ENCODE measurements around the gene RAB3C.

RAB3C gene

DNA sequence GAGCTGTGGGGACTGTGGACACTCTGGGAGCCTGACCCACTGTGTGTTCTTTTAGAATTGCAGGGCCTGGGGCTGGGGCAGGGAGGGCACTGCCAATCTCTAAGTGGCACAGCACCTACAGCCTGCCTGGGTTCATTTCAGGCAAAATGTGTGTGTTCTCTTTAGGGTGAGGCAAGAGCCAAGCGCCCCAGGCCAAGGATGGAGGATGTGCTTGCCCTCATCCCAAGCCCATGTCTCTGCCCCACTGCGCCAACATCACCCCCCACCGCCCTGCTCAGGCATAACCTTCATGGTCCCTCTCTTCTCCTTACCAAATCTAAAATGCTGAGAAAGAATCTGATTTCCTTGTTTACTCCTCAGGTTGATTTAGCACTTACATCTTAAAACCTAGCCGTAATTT, 304.4 kb downstream of the RAB3C start:
- no peak for TF ChIP-seq CTCF (IDR thresholded peaks at IDR 0.05)

- TF ChIP-seq CTCF (IDR thresholded peaks at IDR 0.05) = no peak
These were observed 305.0 kb downstream of the RAB3C start for GRCh38 chr5:58887721-58888409.

DNA sequence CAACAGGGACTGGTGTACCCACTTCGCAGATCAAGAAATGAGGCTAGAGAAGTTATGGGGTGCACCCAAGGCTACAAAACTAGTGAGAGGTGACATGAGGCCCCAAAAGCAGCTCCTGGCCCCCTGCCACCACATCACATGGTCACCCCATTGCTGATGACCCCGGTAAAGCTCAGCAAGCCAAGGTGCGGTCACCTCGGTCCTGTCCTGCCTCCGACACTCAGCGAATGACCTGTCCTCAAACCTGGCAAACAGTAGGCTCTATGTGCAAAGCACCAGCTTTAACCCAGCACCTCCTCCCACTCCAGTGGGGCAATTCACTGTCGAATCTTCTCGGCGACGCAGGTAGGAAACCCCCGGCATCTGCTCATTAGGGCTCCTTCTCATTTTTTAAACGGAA, 307.4 kb downstream of the RAB3C start:
- TF ChIP-seq CTCF (IDR thresholded peaks at IDR 0.05) = no peak

DNA sequence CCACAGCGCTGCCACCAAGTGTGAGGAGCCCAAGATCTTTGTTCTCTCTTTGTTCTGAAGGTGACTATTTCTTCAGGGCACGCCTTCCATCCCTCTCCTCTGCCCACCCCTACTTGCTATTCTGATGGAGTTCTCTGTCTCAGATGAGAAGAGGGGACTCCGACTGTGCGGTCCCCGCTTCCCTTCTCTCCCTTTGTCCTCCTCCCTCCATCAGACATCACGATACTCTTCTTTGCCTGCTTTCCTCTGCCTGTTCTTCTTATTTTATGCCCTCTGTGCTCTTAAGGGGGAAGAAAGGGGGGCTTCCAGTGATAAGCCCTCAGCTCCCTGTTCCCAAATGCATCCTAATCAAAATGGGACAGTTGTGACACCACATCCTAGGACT, 307.8 kb downstream of the RAB3C start:
- no peak for TF ChIP-seq CTCF (IDR thresholded peaks at IDR 0.05)

GRCh38 chr5:58891086-58891970, 308.5 kb downstream of the RAB3C start:
- peak; percentile 96 for TF ChIP-seq CTCF (IDR thresholded peaks at IDR 0.05)

DNA sequence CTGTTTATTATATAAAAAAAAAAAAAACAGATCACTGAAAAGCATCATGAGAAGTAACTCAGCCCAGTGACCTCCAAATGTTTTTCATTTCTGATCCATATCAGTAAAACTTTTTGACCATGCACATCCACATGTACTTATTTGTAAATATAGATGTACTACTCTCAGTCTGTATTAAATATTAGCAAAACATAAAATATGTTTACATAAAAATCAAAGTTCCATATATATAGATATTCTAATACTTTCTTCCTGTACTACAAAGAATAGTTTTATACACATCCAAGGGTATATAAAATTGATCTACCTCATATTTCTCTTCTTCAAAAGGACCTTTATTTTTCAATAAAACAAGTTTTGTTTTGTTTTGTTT, 309.1 kb downstream of the RAB3C start:
- TF ChIP-seq CTCF (IDR thresholded peaks at IDR 0.05) = 0 out of 2 replicates have a peak, but pooled peaks have one; percentile 23

- no peak for TF ChIP-seq CTCF (IDR thresholded peaks at IDR 0.05)
These were observed 310.7 kb downstream of the RAB3C start for GRCh38 chr5:58893551-58893950.
